ACC112 (cell line): Measurements from ENCODE around the gene SMIM21.
A peak's percentile ranks its signal among the peaks of the same experiment; 100 is the strongest.

Source experiments
- H2AFZ ChIP-seq: fragments of 200-600 bp; sonication (generic); one replicate; pipeline ENCODE4 v1.6.0; 2017; ENCODE audit warnings: antibody characterized with exemption, low read length; ENCODE audit not compliant: unreplicated experiment
- H3K27ac ChIP-seq: fragments of 200-600 bp; sonication (generic); 2 replicates; pipeline ENCODE4 v1.5.1; 2014; ENCODE audit warnings: low read depth, mild to moderate bottlenecking, antibody characterized with exemption, low read length, moderate library complexity
- H3K27me3 ChIP-seq: fragments of 200-600 bp; sonication (generic); 2 replicates; pipeline ENCODE4 v1.6.1; 2014; ENCODE audit warnings: mild to moderate bottlenecking, antibody characterized with exemption, low read length, moderate library complexity, mixed read lengths; ENCODE audit not compliant: insufficient read depth
- H3K36me3 ChIP-seq: fragments of 200-600 bp; sonication (generic); 2 replicates; pipeline ENCODE4 v1.6.1; 2016; ENCODE audit warnings: mild to moderate bottlenecking, antibody characterized with exemption, low read length, moderate library complexity, mixed read lengths; ENCODE audit not compliant: insufficient read depth
- H3K4me1 ChIP-seq: fragments of 200-600 bp; sonication (generic); one replicate; pipeline ENCODE4 v1.6.1; 2016; ENCODE audit warnings: low read length, mixed read lengths; ENCODE audit not compliant: insufficient read depth, unreplicated experiment, control insufficient read depth
- H3K4me3 ChIP-seq: fragments of 200-600 bp; sonication (generic); 2 replicates; pipeline ENCODE4 v1.5.1; 2014; ENCODE audit warnings: mild to moderate bottlenecking, low read depth, low read length
- H3K79me2 ChIP-seq: fragments of 200-600 bp; sonication (generic); one replicate; pipeline ENCODE4 v1.6.0; 2016; ENCODE audit warnings: low read length; ENCODE audit not compliant: control insufficient read depth, unreplicated experiment, insufficient read depth

The SMIM21 gene

GRCh38 chr18:75456199-75456631 lies 28.7 kb upstream of the SMIM21 start:
- H3K36me3 ChIP-seq = no peaks in the 10 kb centered on the region
- no peaks in the 10 kb centered on the region for H3K79me2 ChIP-seq
- peak overlapping the region; percentile 82 for H3K4me3 ChIP-seq
- H3K4me1 ChIP-seq = no peaks in the 10 kb centered on the region
- H3K27me3 ChIP-seq = peaks cover 6% of the 10 kb centered on the region; the same call in 1 of the 2 replicates
- peak overlapping the region; percentile 97 for H2AFZ ChIP-seq
- H3K27ac ChIP-seq = no peak overlapping the region

DNA sequence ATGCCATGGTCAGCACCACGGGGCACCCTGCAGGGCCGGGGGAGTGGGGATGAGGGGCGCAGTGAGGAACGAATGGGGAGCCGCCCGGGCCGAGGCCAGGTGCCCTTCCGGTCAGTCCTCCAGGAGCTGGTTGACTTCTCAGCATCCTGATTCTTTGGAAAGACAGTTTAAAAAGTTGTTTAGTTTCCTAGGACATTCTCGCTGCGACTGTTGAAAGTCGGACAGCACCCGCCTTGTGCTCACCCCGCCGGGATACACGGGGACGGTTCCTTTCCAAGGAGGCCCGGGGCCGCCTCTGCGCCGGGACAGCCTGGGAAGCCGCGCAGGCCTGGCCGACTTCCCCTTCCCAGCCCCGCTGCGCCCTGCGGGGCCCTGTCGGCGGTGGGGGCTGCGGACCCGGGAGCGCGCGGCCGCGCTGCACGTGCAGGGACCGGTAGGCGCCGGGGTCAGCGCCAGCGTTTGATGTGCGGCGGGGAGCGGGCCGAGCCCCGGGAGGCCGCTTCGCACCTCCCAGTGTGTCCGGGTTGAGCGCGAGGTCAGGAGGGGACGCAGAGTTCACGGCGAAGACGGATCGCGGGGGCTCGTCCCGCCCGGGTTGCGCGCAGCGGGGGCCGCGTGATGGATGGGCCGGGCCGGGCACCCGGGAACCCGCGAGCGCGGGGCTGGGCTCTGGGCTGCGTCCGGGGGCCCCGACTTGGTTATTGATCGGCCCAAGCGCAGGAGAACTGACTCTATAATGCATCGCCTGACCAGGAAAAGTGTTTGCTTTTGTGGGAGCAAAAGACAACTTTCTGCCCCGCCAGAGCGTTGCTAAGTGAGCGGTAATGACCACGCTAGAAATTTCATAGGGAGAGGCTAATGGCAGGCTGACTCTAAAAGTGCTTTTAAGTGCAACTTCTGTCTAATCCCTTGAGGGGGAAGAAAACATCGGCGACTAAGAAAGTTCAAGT lies 28.0 kb upstream of the SMIM21 start:
- no peaks in the 10 kb centered on the region for H3K79me2 ChIP-seq
- H2AFZ ChIP-seq = peak overlapping the region; percentile 97
- no peak overlapping the region for H3K27ac ChIP-seq
- peak overlapping the region; percentile 82 for H3K4me3 ChIP-seq
- no peaks in the 10 kb centered on the region for H3K4me1 ChIP-seq
- no peaks in the 10 kb centered on the region for H3K36me3 ChIP-seq
- H3K27me3 ChIP-seq = peaks cover 6% of the 10 kb centered on the region; the same call in 1 of the 2 replicates

GRCh38 chr18:75454022-75454795 lies 26.7 kb upstream of the SMIM21 start:
- no peak overlapping the region for H3K4me3 ChIP-seq
- no peaks in the 10 kb centered on the region for H3K36me3 ChIP-seq
- H3K4me1 ChIP-seq = no peaks in the 10 kb centered on the region
- no peak overlapping the region for H2AFZ ChIP-seq
- peaks cover 6% of the 10 kb centered on the region; the same call in 1 of the 2 replicates for H3K27me3 ChIP-seq
- no peak overlapping the region for H3K27ac ChIP-seq
- H3K79me2 ChIP-seq = no peaks in the 10 kb centered on the region

GRCh38 chr18:75450906-75451305 lies 23.4 kb upstream of the SMIM21 start:
- H2AFZ ChIP-seq = no peak overlapping the region
- H3K27ac ChIP-seq = no peak overlapping the region
- H3K4me3 ChIP-seq = no peak overlapping the region
- H3K4me1 ChIP-seq = no peaks in the 10 kb centered on the region
- no peaks in the 10 kb centered on the region for H3K79me2 ChIP-seq
- H3K36me3 ChIP-seq = no peaks in the 10 kb centered on the region
- peaks cover 5% of the 10 kb centered on the region; the same call in 1 of the 2 replicates for H3K27me3 ChIP-seq

GRCh38 chr18:75441896-75442295 lies 14.4 kb upstream of the SMIM21 start:
- Histone ChIP-seq H3K79me2 (no peaks in the 10 kb centered on the region), H3K4me1 (no peaks in the 10 kb centered on the region), H3K36me3 (no peaks in the 10 kb centered on the region), H3K27me3 (peaks cover 16% of the 10 kb centered on the region), H2AFZ (no peak overlapping the region), H3K27ac (no peak overlapping the region), H3K4me3 (no peak overlapping the region)

DNA sequence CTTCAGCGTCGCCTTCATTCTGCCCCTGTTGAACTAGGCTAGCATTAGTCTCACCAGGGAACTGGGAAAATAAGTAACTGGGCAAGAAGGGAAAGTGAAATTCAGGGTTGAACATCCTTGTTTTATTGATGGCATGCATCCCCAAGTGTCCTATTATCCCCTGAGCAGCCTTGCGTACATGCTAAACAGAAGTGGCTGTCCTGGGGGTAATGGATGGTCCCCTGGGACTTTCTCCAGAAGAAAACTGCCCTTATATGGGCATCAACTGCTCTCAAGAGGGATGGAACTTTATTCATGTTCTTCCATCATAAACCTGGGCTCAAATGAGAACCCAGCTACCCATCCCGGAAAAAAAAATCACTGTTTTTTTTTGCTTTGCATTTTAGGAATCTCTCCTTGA lies 11.8 kb upstream of the SMIM21 start:
- Histone ChIP-seq H3K27me3 (peaks cover 16% of the 10 kb centered on the region), H3K36me3 (no peaks in the 10 kb centered on the region), H3K79me2 (no peaks in the 10 kb centered on the region), H2AFZ (no peak overlapping the region), H3K4me3 (no peak overlapping the region), H3K4me1 (no peaks in the 10 kb centered on the region), H3K27ac (no peak overlapping the region)

- no peak overlapping the region for H3K4me3 ChIP-seq
- H3K79me2 ChIP-seq = no peaks in the 10 kb centered on the region
- H3K36me3 ChIP-seq = no peaks in the 10 kb centered on the region
- no peak overlapping the region for H2AFZ ChIP-seq
- H3K27me3 ChIP-seq = peaks cover 20% of the 10 kb centered on the region
- no peak overlapping the region for H3K27ac ChIP-seq
- no peaks in the 10 kb centered on the region for H3K4me1 ChIP-seq
Measured at GRCh38 chr18:75438891-75439290, 11.4 kb upstream of the SMIM21 start.

DNA sequence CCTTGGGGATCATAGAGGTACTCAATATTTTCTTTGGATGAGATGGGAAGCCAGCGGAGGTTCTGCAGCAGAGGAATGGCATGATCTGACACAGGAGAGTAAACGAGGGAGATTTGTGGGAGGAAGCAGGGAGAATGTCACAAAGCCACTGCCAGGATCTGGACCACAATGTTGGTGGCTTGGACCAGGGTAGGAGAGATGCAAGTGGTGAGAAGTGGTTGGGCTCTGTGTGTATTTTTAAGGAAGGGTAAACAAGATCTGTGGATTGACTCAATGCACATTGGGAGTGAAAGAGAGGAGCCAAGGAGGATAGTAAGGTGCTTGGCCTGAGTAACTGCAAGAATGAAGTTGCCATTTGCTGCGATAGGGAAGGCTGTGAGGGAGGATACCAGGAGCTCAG lies 10.5 kb upstream of the SMIM21 start:
- Histone ChIP-seq H3K4me1 (no peaks in the 10 kb centered on the region), H3K27me3 (peaks cover 28% of the 10 kb centered on the region), H3K27ac (no peak overlapping the region), H3K4me3 (no peak overlapping the region), H3K79me2 (no peaks in the 10 kb centered on the region), H3K36me3 (no peaks in the 10 kb centered on the region), H2AFZ (no peak overlapping the region)

GRCh38 chr18:75433098-75433497 lies 5.6 kb upstream of the SMIM21 start:
- H3K27me3 ChIP-seq = peaks cover 20% of the 10 kb centered on the region
- H3K4me1 ChIP-seq = no peaks in the 10 kb centered on the region
- H3K4me3 ChIP-seq = no peak overlapping the region
- H3K79me2 ChIP-seq = no peaks in the 10 kb centered on the region
- H2AFZ ChIP-seq = no peak overlapping the region
- H3K36me3 ChIP-seq = no peaks in the 10 kb centered on the region
- H3K27ac ChIP-seq = no peak overlapping the region

GRCh38 chr18:75429975-75430374 lies 2.5 kb upstream of the SMIM21 start:
- Histone ChIP-seq H3K79me2 (no peaks in the 10 kb centered on the region), H2AFZ (no peak overlapping the region), H3K27ac (no peak overlapping the region), H3K4me3 (no peak overlapping the region), H3K36me3 (no peaks in the 10 kb centered on the region), H3K27me3 (peaks cover 17% of the 10 kb centered on the region), H3K4me1 (no peaks in the 10 kb centered on the region)
